LNCAP (cell line): ENCODE measurements around the gene PNLIPRP1.

Experiments used
- CTCF ChIP-seq: fragments of 450-650 bp; IDR thresholded peaks from 2 replicates; pipeline ENCODE4 v1.5.1; 2017; ENCODE audit warnings: mild to moderate bottlenecking

The PNLIPRP1 gene

GRCh38 chr10:116613471-116613870 is 22.7 kb downstream of the PNLIPRP1 start:
- TF ChIP-seq CTCF: no peak

- TF ChIP-seq CTCF: no peak
Measured at GRCh38 chr10:116614796-116615195, 24.0 kb downstream of the PNLIPRP1 start.

GRCh38 chr10:116615199-116615776 is 24.5 kb downstream of the PNLIPRP1 start:
- no peak for TF ChIP-seq CTCF

GRCh38 chr10:116620423-116621400 is 30.0 kb downstream of the PNLIPRP1 start, which contains the start of gene PNLIPRP2:
PNLIPRP2 (plus strand) TSS chr10:116620953.
- TF ChIP-seq CTCF: no peak

- no peak for TF ChIP-seq CTCF
Measured at GRCh38 chr10:116621476-116621875, 30.7 kb downstream of the PNLIPRP1 start.

- no peak for TF ChIP-seq CTCF
Measured at GRCh38 chr10:116621934-116622655, 31.3 kb downstream of the PNLIPRP1 start.

- no peak for TF ChIP-seq CTCF
Measured at GRCh38 chr10:116625845-116626244, 35.1 kb downstream of the PNLIPRP1 start.
